ENCODE measurements around the gene MEGF11.

DNA sequence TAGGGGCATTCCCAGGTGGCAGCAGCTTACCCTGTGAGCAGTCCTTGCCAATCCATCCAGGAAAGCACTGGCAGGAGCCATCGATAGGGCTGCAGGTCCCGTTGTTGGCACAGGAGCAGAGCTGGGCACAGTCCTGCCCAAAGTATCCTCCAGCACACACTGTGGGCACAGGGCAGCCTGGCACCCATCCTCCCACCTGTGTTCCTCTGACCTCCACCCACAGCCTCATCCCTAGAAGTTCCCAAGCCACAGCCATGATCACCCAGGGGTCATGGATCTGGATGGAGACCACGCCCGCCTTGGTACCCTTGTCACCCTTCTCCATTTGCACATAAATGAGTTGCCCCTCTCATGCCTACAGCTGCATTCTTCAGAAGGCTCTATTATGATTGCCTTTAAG, 335.6 kb downstream of the MEGF11 start:
- TF ChIP-seq POLR2A (IDR thresholded peaks at IDR 0.05) (no peak), CTCF (IDR thresholded peaks at IDR 0.05) (no peak)
